Measurements from ENCODE around the gene RNF13.

RNF13 gene

DNA sequence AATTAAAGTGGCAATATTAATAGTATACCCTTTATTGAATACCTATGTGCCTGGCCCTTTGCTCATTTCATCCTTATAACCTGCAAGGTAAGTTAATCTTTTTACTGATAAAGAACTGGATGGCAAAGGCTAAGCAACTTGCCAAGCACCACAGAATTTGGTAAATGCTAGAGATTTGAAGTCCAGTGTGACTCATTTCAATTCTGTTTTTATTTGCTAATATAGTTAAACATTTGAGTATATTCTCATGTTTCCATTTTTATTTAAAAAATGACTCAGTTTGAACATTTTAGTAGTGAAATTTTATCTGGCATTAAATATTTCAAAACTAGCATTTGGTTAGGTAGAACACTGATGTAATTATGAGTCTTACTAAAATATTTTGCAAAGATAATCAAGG is 146.4 kb downstream of the RNF13 start:
- Histone ChIP-seq H3K9ac (ENCODE audit: low read depth in 1 of 2, low read length in 2 of 2) (no peak overlapping the region), H3K27me3 (ENCODE audit: control insufficient read depth in 1 of 2, insufficient read depth in 2 of 2, low read length in 2 of 2) (no peaks in the 10 kb centered on the region), H3K4me3 (ENCODE audit: low read depth in 1 of 2, low read length in 2 of 2) (no peak overlapping the region), H3K4me1 (ENCODE audit: control insufficient read depth in 1 of 2, insufficient read depth in 2 of 2, low read length in 2 of 2) (peaks cover 0 to 9% of the 10 kb centered on the region in 2 donors), H3K36me3 (ENCODE audit: control insufficient read depth in 1 of 2, insufficient read depth in 2 of 2, low read length in 2 of 2) (no peaks in the 10 kb centered on the region), H3K27ac (ENCODE audit: low read depth, low read length) (no peak overlapping the region), H3K9me3 (ENCODE audit: control insufficient read depth in 1 of 2, low read length in 2 of 2) (no peaks in the 10 kb centered on the region)

DNA sequence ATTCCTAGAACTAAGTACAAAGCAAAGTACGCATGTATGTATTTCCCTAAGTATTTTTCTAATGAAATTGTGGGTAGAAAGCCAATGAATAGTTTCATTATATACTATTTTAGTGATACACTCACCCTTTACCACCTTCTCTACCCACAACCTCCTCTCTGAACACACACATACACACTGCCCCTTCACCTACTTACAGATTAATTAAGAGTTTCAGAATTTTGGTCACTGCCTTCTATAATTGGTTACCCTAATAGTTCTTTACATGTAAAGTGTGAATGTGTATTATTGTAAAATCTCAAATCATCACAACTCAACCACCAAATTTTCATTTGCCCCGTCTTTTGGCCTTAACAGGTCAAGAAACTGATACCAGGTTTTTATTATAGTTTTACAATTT is 150.5 kb downstream of the RNF13 start:
- no peak overlapping the region for H3K9ac ChIP-seq (ENCODE audit: low read depth in 1 of 2, low read length in 2 of 2)
- no peaks in the 10 kb centered on the region for H3K9me3 ChIP-seq (ENCODE audit: control insufficient read depth in 1 of 2, low read length in 2 of 2)
- H3K4me1 ChIP-seq (ENCODE audit: control insufficient read depth in 1 of 2, insufficient read depth in 2 of 2, low read length in 2 of 2) = no peaks in the 10 kb centered on the region
- no peak overlapping the region for H3K4me3 ChIP-seq (ENCODE audit: low read depth in 1 of 2, low read length in 2 of 2)
- peaks cover 0 to 4% of the 10 kb centered on the region in 2 donors for H3K36me3 ChIP-seq (ENCODE audit: control insufficient read depth in 1 of 2, insufficient read depth in 2 of 2, low read length in 2 of 2)
- H3K27me3 ChIP-seq (ENCODE audit: control insufficient read depth in 1 of 2, insufficient read depth in 2 of 2, low read length in 2 of 2) = no peaks in the 10 kb centered on the region
- no peak overlapping the region for H3K27ac ChIP-seq (ENCODE audit: low read depth, low read length)

DNA sequence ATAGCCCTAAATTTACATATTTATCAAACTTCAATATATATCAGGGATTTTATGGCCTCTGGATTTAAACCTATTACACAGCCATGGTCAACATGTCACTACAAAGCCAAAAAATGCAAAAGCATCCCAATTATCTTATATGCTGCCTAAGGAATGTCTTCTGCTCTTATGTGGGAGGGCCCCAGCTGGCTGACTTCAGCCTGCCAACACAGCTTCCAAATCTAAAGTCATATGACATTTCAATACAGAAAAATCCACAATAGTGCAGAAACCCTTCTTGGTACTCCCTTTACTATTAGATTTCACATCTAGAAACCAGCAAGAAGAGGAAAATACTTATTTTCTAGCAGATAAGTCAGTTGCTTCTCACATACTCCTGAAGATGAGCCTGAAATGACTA is 151.3 kb downstream of the RNF13 start:
- H3K9ac ChIP-seq (ENCODE audit: low read depth in 1 of 2, low read length in 2 of 2) = no peak overlapping the region
- peaks cover 0 to 4% of the 10 kb centered on the region in 2 donors for H3K36me3 ChIP-seq (ENCODE audit: control insufficient read depth in 1 of 2, insufficient read depth in 2 of 2, low read length in 2 of 2)
- H3K4me3 ChIP-seq (ENCODE audit: low read depth in 1 of 2, low read length in 2 of 2) = no peak overlapping the region
- no peaks in the 10 kb centered on the region for H3K4me1 ChIP-seq (ENCODE audit: control insufficient read depth in 1 of 2, insufficient read depth in 2 of 2, low read length in 2 of 2)
- H3K9me3 ChIP-seq (ENCODE audit: control insufficient read depth in 1 of 2, low read length in 2 of 2) = no peaks in the 10 kb centered on the region
- no peak overlapping the region for H3K27ac ChIP-seq (ENCODE audit: low read depth, low read length)
- no peaks in the 10 kb centered on the region for H3K27me3 ChIP-seq (ENCODE audit: control insufficient read depth in 1 of 2, insufficient read depth in 2 of 2, low read length in 2 of 2)

DNA sequence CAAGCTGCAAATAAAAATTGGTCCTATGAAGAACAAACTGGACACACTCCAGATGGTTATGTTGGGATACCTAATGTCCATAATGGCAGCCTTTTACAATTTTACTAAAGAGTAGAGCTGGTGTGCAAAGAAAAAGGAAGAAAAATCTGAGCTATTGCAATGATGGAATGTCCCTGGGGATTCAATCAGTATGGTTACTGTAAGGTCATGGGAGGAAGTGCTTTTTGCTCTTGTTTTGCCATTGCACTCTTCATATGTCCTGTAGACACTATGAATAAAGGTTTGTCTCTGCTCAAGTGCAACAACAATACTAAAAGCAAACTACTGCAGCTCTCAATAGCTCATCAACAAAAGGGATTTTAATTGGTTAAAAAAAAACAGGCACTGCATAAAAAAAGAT is 152.3 kb downstream of the RNF13 start:
- Histone ChIP-seq H3K4me3 (ENCODE audit: low read depth in 1 of 2, low read length in 2 of 2) (no peak overlapping the region), H3K9ac (ENCODE audit: low read depth in 1 of 2, low read length in 2 of 2) (no peak overlapping the region), H3K27me3 (ENCODE audit: control insufficient read depth in 1 of 2, insufficient read depth in 2 of 2, low read length in 2 of 2) (no peaks in the 10 kb centered on the region), H3K27ac (ENCODE audit: low read depth, low read length) (no peak overlapping the region), H3K4me1 (ENCODE audit: control insufficient read depth in 1 of 2, insufficient read depth in 2 of 2, low read length in 2 of 2) (no peaks in the 10 kb centered on the region), H3K9me3 (ENCODE audit: control insufficient read depth in 1 of 2, low read length in 2 of 2) (no peaks in the 10 kb centered on the region), H3K36me3 (ENCODE audit: control insufficient read depth in 1 of 2, insufficient read depth in 2 of 2, low read length in 2 of 2) (peaks cover 0 to 4% of the 10 kb centered on the region in 2 donors)

DNA sequence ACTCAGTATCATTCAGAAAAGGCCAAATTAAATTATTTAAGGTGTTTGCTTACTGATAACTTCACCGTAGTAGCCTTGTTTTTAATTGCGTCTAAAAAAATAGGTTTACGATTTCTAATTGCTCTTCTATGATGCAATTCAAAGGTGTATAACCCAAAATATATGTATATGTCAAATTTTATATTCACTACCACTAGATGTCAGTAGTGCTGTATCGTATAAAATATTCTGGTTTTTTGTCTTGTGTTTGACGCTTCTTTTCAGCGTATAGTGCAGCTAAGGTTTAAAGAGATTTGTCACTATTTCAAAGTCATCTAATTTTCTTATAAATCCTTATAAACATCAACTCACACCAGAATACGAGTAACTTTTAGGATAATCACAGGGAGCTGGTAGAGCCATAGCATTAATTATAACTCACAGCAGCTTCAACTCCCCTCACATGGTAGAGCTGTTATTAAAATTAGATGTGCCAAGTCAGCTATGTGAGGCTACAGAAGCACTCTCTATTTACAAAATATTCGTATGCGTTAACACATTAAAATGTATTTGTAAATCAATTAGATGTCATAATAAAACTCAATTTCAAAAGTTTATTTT is 154.2 kb downstream of the RNF13 start:
- peaks cover 0 to 4% of the 10 kb centered on the region in 2 donors for H3K36me3 ChIP-seq (ENCODE audit: control insufficient read depth in 1 of 2, insufficient read depth in 2 of 2, low read length in 2 of 2)

DNA sequence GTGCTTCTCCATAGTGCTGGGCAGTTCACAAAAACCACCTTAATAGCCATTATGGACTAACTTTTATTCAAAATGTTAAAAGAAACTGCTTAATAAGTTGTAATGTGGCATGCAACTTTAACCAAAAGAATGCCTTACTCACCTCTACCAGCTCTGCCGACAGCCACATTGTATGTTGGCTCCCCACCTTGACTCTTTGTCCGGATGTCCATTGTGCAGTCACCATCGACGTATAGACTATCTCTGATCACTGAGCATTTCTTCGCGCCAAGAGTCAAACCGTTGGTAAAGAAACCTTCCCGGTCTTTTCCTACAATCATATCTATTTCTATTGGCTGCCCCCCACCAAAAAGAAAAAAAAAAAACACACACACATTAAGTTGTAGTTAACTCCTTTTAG is 155.2 kb downstream of the RNF13 start:
- peaks cover 6 to 12% of the 10 kb centered on the region in 2 donors for H3K27me3 ChIP-seq (ENCODE audit: control insufficient read depth in 1 of 2, insufficient read depth in 2 of 2, low read length in 2 of 2)
- H3K27ac ChIP-seq (ENCODE audit: low read depth, low read length) = no peak overlapping the region
- H3K9me3 ChIP-seq (ENCODE audit: control insufficient read depth in 1 of 2, low read length in 2 of 2) = no peaks in the 10 kb centered on the region
- H3K36me3 ChIP-seq (ENCODE audit: control insufficient read depth in 1 of 2, insufficient read depth in 2 of 2, low read length in 2 of 2) = peaks cover 0 to 4% of the 10 kb centered on the region in 2 donors
- no peak overlapping the region for H3K4me3 ChIP-seq (ENCODE audit: low read depth in 1 of 2, low read length in 2 of 2)
- H3K9ac ChIP-seq (ENCODE audit: low read depth in 1 of 2, low read length in 2 of 2) = no peak overlapping the region
- peaks cover 4 to 7% of the 10 kb centered on the region in 2 donors for H3K4me1 ChIP-seq (ENCODE audit: control insufficient read depth in 1 of 2, insufficient read depth in 2 of 2, low read length in 2 of 2)

More for the DNA sequence above, 154.2 kb downstream of the RNF13 start:
- Histone ChIP-seq H3K27ac (ENCODE audit: low read depth, low read length) (no peak overlapping the region), H3K4me1 (ENCODE audit: control insufficient read depth in 1 of 2, insufficient read depth in 2 of 2, low read length in 2 of 2) (peaks cover 4 to 7% of the 10 kb centered on the region in 2 donors), H3K9me3 (ENCODE audit: control insufficient read depth in 1 of 2, low read length in 2 of 2) (no peaks in the 10 kb centered on the region), H3K9ac (ENCODE audit: low read depth in 1 of 2, low read length in 2 of 2) (no peak overlapping the region), H3K4me3 (ENCODE audit: low read depth in 1 of 2, low read length in 2 of 2) (no peak overlapping the region), H3K27me3 (ENCODE audit: control insufficient read depth in 1 of 2, insufficient read depth in 2 of 2, low read length in 2 of 2) (peaks cover 5 to 9% of the 10 kb centered on the region in 2 donors)

DNA sequence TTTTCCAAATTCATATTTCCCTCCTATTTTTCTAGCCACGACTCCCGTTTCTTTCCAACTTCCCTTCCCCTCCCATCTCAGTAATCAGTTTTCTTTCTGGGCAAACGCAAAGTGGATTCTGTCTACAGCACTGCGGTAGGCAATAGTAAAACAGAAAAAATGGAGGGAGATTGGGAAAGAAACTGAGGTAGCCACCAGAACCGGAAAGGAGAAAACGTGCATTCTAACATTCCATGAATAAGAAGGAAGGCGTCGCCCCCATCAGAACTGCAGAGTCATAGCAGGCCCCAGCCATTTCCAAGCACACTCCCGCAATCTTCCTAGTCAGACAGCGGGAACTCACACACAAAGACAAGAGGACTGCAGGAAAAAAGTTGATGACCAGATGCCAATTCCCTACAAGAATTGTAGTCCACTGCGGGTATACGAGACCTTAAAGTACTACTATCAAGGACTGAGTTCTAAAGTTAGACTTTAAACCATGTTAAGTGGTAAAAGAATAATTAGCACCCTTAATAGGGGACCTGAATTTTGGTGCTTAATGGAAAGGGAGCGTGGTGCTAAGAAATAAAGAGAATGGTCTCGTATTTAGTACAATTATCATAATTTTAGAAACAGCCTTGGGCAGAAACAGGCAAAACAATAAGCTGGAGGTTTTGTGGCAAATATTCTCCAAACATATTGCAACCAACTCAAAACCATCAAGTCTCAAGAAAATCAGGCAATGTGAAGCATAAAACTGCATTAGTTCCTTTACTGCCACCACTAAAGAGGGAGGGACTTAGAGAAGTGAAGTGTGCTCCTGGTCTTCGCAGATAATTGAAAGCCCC is 156.3 kb downstream of the RNF13 start:
- peaks cover 4 to 7% of the 10 kb centered on the region in 2 donors for H3K4me1 ChIP-seq (ENCODE audit: control insufficient read depth in 1 of 2, insufficient read depth in 2 of 2, low read length in 2 of 2)
- peaks cover 0 to 4% of the 10 kb centered on the region in 2 donors for H3K36me3 ChIP-seq (ENCODE audit: control insufficient read depth in 1 of 2, insufficient read depth in 2 of 2, low read length in 2 of 2)
- no peak overlapping the region for H3K27ac ChIP-seq (ENCODE audit: low read depth, low read length)

DNA sequence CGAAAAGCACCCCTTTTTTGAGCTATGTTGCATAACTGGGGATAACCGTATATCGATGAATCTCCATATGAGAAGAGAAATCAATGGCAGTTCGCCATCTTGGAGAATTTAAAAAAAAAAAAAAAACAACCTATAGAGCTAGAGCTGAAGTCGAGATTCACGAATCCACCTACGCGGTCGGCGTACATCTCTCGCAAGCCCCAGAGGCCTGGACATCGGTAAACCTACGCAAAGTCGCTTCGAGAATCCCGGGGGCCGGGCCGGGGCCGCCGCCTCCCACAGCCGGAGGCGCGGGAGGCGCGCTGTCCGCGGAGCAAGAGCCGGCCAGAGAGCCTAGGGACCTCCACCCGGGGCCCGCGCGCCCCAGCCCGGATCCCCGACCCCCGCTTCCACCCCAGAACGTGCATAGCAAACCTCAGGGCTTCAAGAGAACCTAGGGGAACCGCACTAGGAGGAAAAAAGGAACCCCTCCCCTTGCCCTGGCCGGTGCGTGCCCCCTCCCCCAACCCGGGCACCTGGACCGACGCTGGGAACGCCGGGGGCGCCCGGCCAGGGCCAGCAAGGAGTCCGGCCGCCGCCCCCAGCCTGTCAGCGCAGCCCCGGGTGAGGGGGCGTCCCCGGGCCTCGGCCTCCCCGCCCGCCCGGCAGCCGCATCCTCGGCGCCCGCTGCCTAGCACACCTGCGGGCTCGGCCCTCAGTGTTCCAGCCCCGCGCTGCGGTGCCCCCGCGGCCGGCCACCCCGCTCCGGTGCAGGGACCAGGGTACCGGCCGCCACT is 157.1 kb downstream of the RNF13 start:
- peak overlapping the region; percentile 71 to 76 for H3K4me3 ChIP-seq (ENCODE audit: low read depth in 1 of 2, low read length in 2 of 2)
- H3K9ac ChIP-seq (ENCODE audit: low read depth in 1 of 2, low read length in 2 of 2) = peak overlapping the region; percentile 0 to 9
- H3K27ac ChIP-seq (ENCODE audit: low read depth, low read length) = peak overlapping the region; percentile 55
- peaks cover 4 to 7% of the 10 kb centered on the region in 2 donors for H3K4me1 ChIP-seq (ENCODE audit: control insufficient read depth in 1 of 2, insufficient read depth in 2 of 2, low read length in 2 of 2)
- no peaks in the 10 kb centered on the region for H3K9me3 ChIP-seq (ENCODE audit: control insufficient read depth in 1 of 2, low read length in 2 of 2)
- peaks cover 0 to 4% of the 10 kb centered on the region in 2 donors for H3K36me3 ChIP-seq (ENCODE audit: control insufficient read depth in 1 of 2, insufficient read depth in 2 of 2, low read length in 2 of 2)
- H3K27me3 ChIP-seq (ENCODE audit: control insufficient read depth in 1 of 2, insufficient read depth in 2 of 2, low read length in 2 of 2) = peaks cover 6 to 12% of the 10 kb centered on the region in 2 donors

More for the DNA sequence above, 156.3 kb downstream of the RNF13 start:
- Histone ChIP-seq H3K4me3 (ENCODE audit: low read depth in 1 of 2, low read length in 2 of 2) (peak overlapping the region; percentile 71 to 76), H3K27me3 (ENCODE audit: control insufficient read depth in 1 of 2, insufficient read depth in 2 of 2, low read length in 2 of 2) (peaks cover 6 to 12% of the 10 kb centered on the region in 2 donors), H3K9me3 (ENCODE audit: control insufficient read depth in 1 of 2, low read length in 2 of 2) (no peaks in the 10 kb centered on the region), H3K9ac (ENCODE audit: low read depth in 1 of 2, low read length in 2 of 2) (peak overlapping the region; percentile 7 to 9)

DNA sequence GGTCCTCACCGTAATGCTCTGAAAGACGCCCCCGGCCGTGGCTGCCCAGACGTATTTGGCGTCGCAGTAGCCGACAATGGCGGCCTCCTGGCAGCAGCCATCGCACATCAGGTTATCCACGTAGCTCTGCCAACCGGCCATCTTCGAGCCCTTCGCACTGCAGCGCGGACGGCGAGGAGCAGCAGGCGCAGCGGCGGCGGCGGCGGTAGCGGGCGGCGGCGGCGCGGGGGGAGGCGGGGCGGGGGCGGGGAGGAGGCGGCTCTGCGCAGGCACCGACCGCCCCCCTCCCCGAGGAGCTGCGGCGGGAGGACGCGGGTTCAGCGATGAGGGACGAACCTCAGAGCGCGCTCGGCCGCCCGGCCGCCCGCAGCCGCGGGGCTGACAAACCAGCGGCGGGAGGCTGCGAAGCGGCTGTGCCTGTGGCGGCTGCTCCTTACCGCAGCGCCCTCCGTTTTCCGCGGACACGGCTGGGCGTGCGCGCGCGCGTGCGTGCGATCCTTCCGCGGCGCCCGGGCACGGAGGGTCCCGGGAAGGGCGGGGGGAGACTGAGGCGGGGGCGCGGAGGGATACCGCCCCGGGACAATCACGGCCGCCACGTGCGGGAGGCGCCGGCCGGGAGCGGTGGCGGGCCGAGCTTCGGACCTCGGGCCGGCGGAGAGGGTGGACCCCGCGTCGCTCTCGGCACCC is 157.8 kb downstream of the RNF13 start, which contains the start of gene PFN2:
TSS of gene PFN2 (minus strand) at position 180 of the 687 bp plus-strand sequence. CDS start at position 141, 39 bp downstream.
- H3K4me1 ChIP-seq (ENCODE audit: control insufficient read depth in 1 of 2, insufficient read depth in 2 of 2, low read length in 2 of 2) = peaks cover 4 to 7% of the 10 kb centered on the region in 2 donors
- H3K9me3 ChIP-seq (ENCODE audit: control insufficient read depth in 1 of 2, low read length in 2 of 2) = no peaks in the 10 kb centered on the region
- peak within 1 kb of the TSS; percentile 55 for H3K27ac ChIP-seq (ENCODE audit: low read depth, low read length)
- peaks cover 6 to 12% of the 10 kb centered on the region in 2 donors for H3K27me3 ChIP-seq (ENCODE audit: control insufficient read depth in 1 of 2, insufficient read depth in 2 of 2, low read length in 2 of 2)
- peaks cover 0 to under 1% of the 10 kb centered on the region in 2 donors for H3K36me3 ChIP-seq (ENCODE audit: control insufficient read depth in 1 of 2, insufficient read depth in 2 of 2, low read length in 2 of 2)
- H3K4me3 ChIP-seq (ENCODE audit: low read depth in 1 of 2, low read length in 2 of 2) = peak within 1 kb of the TSS; percentile 71 to 76
- peak within 1 kb of the TSS; percentile 10 for H3K9ac ChIP-seq (ENCODE audit: low read depth in 1 of 2, low read length in 2 of 2)

Measured in duodenal mucosa (tissue), 2 donors.